ENCODE data around the gene S100PBP. TPM values are rescaled to one million over a fixed set of nuclear protein-coding genes. Genes with fewer than 3 reads are reported as not detected.

The S100PBP gene
- total RNA-seq, 2 experiments from 2014 or later, result 26.1 to 31.2 TPM

DNA sequence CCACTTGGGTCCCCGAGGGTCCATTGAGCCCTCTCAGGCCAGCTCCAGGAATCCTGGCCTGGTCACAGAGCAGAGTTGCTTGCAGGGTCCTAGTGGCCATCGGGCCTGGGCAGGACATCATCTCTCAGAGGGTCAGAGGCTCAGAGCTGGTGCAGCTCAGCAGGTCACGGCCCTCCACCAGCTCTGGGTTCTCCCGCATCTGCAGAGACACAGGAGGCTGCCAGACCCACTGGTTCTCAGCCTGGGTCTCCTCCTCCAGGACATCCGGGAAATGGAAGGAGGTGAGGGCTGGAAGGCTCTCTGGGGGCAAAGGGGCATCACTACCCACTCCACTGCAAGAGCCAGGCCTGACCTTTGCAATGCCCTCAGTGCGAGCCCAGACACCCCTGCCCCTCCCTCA, 77.2 kb downstream of the S100PBP start:
- no peaks in the 10 kb centered on the region for H3K9me3 Mint-ChIP-seq
- CTCF ChIA-PET, result interaction anchor here (1.0 to 1.6 kb wide), 2 partner anchors 8 to 493 kb away, joined by 3 read pairs; partner anchors contain the start of gene HPCA
- H3K4me3 Mint-ChIP-seq, result no peak overlapping the region
- no peaks in the 10 kb centered on the region for H3K36me3 Mint-ChIP-seq (ENCODE audit: low read depth)
- H3K27me3 Mint-ChIP-seq (ENCODE audit: low read depth), result peaks cover 40% of the 10 kb centered on the region
- H3K27ac Mint-ChIP-seq, result no peak overlapping the region
- no peak for DNase-seq
- intact Hi-C loops (cut with micrococcal nuclease), result no loop called here
- peaks cover 7% of the 10 kb centered on the region for H3K4me1 Mint-ChIP-seq (ENCODE audit: low read depth)

GRCh38 chr1:32895325-32896215, 78.1 kb downstream of the S100PBP start:
- Mint-ChIP-seq H3K4me3 (no peak overlapping the region), H3K9me3 (no peaks in the 10 kb centered on the region), H3K36me3 (ENCODE audit: low read depth) (no peaks in the 10 kb centered on the region), H3K4me1 (ENCODE audit: low read depth) (peaks cover 8% of the 10 kb centered on the region), H3K27me3 (ENCODE audit: low read depth) (peaks cover 43% of the 10 kb centered on the region), H3K27ac (no peak overlapping the region)
- CTCF ChIA-PET, result interaction anchor here (0.6 to 1.6 kb wide), 3 partner anchors 9 to 494 kb away, joined by 3 to 4 read pairs (median 3); partner anchors contain the start of gene HPCA
- intact Hi-C loops (cut with micrococcal nuclease), result no loop called here
- no peak for DNase-seq

- Mint-ChIP-seq H3K36me3 (ENCODE audit: low read depth) (no peaks in the 10 kb centered on the region), H3K4me3 (no peak overlapping the region), H3K4me1 (ENCODE audit: low read depth) (peaks cover 9% of the 10 kb centered on the region), H3K9me3 (no peaks in the 10 kb centered on the region), H3K27me3 (ENCODE audit: low read depth) (peaks cover 42% of the 10 kb centered on the region), H3K27ac (no peak overlapping the region)
- CTCF ChIA-PET, result no interaction called here
- no peak for DNase-seq
- intact Hi-C loops (cut with micrococcal nuclease), result no loop called here
Measured at GRCh38 chr1:32896451-32896850, 79.0 kb downstream of the S100PBP start.

- no peak overlapping the region for H3K4me3 Mint-ChIP-seq
- H3K36me3 Mint-ChIP-seq (ENCODE audit: low read depth), result no peaks in the 10 kb centered on the region
- peaks cover 41% of the 10 kb centered on the region for H3K27me3 Mint-ChIP-seq (ENCODE audit: low read depth)
- H3K9me3 Mint-ChIP-seq, result no peaks in the 10 kb centered on the region
- H3K27ac Mint-ChIP-seq, result no peak overlapping the region
- H3K4me1 Mint-ChIP-seq (ENCODE audit: low read depth), result peaks cover 11% of the 10 kb centered on the region
- no peak for DNase-seq
- CTCF ChIA-PET, result interaction anchor here (0.7 kb wide), 1 partner anchor 25 kb away, joined by 3 read pairs; no protein-coding TSS in a partner anchor
- intact Hi-C loops (cut with micrococcal nuclease), result no loop called here
Measured at GRCh38 chr1:32897082-32898049, 79.9 kb downstream of the S100PBP start.

DNA sequence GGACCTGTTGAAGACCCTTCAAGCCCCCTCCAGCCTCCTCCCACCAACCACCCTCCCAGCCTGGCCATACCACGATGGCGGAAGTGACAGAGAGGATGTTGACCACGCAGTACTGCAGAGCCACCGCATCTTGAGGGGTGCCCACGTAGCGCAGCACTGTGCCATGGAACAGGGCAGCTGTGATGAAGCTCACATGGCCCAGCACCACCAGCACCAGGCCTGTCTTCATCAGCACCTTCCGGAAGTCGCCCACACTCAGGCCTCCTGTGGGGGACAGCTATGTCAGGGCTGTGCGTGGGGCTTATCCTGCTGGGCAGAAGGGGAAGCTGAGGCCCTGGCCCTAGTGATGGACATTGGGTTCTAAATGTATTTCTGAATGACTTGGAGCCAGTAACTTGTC, 80.6 kb downstream of the S100PBP start:
- Mint-ChIP-seq H3K27me3 (ENCODE audit: low read depth) (peaks cover 43% of the 10 kb centered on the region), H3K4me3 (no peak overlapping the region), H3K27ac (no peak overlapping the region), H3K36me3 (ENCODE audit: low read depth) (no peaks in the 10 kb centered on the region), H3K4me1 (ENCODE audit: low read depth) (peaks cover 8% of the 10 kb centered on the region), H3K9me3 (no peaks in the 10 kb centered on the region)
- intact Hi-C loops (cut with micrococcal nuclease), result no loop called here
- no peak for DNase-seq
- CTCF ChIA-PET, result interaction anchor here (0.7 to 1.2 kb wide), 3 partner anchors 9 to 156 kb away, joined by 3 read pairs; no protein-coding TSS in a partner anchor

DNA sequence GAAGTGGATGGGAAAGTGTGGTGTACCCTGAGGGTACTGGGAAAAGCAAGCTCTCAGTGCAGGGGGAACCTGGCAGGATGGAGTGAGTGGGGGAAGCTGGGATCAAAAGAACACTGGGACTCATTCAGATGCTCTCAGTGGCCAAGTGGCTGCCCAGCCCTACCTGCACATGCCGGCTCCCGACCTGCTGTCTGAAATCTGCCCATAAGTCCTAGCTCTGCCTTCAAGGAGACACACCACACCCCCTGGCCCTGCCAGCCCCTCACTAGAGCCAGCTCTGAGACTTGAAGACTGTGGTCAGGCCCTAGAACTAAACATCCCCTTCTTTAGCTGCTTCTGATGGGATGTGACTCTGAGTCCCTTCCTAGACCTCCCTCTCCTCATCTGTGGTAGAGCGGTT, 81.5 kb downstream of the S100PBP start:
- no peaks in the 10 kb centered on the region for H3K36me3 Mint-ChIP-seq (ENCODE audit: low read depth)
- peaks cover 6% of the 10 kb centered on the region for H3K4me1 Mint-ChIP-seq (ENCODE audit: low read depth)
- no peaks in the 10 kb centered on the region for H3K9me3 Mint-ChIP-seq
- CTCF ChIA-PET, result interaction anchor here (0.6 to 1.2 kb wide), 5 partner anchors 8 to 155 kb away, joined by 3 read pairs; partner anchors contain the start of gene HPCA
- no peak overlapping the region for H3K4me3 Mint-ChIP-seq
- intact Hi-C loops (cut with micrococcal nuclease), result no loop called here
- H3K27me3 Mint-ChIP-seq (ENCODE audit: low read depth), result peaks cover 40% of the 10 kb centered on the region
- H3K27ac Mint-ChIP-seq, result no peak overlapping the region
- DNase-seq, result no peak

DNA sequence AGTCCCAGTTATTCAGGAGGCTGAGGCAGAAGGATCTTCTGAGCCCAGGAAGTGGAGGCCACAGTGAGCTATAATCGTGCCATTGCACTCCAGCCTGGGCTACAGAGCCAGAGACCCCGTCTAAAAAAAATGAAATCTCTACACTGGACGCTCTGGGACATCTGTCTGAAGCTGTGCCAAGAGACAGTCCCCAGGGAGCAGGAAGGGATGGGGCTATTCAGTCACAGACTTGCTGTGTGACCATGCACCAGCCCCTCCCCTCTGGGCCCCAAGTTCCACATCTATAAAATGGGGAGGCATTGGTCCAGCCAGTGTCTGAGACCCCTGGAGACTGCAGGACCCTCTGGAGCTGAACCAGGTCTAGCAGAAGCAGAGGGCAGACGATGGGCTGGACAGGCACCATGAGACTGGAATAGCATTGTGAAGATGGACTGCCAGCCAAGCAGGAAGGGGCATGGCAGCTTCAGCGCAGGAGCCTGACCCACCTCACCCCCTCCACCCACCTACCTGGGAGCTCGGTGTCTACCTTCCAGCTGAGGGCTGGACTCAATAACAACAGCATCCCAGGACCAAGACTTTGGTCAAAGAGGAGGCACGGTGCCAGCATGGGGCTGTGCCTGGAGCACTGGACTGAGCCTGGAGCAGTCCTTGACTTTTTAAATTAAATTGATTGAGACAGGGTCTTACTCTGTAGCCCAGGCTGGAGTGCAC, 82.3 kb downstream of the S100PBP start:
- CTCF ChIA-PET, result interaction anchor here (0.5 to 1.1 kb wide), 3 partner anchors 13 to 224 kb away, joined by 3 to 4 read pairs (median 3); partner anchors contain the start of gene HPCA
- intact Hi-C loops (cut with micrococcal nuclease), result no loop called here
- H3K27ac Mint-ChIP-seq, result no peak overlapping the region
- peaks cover 40% of the 10 kb centered on the region for H3K27me3 Mint-ChIP-seq (ENCODE audit: low read depth)
- H3K4me3 Mint-ChIP-seq, result no peak overlapping the region
- no peaks in the 10 kb centered on the region for H3K36me3 Mint-ChIP-seq (ENCODE audit: low read depth)
- no peaks in the 10 kb centered on the region for H3K9me3 Mint-ChIP-seq
- DNase-seq, result no peak
- peaks cover 6% of the 10 kb centered on the region for H3K4me1 Mint-ChIP-seq (ENCODE audit: low read depth)

GRCh38 chr1:32900371-32900955, 83.0 kb downstream of the S100PBP start:
- Mint-ChIP-seq H3K4me3 (peak overlapping the region; percentile 60), H3K27me3 (ENCODE audit: low read depth) (peaks cover 40% of the 10 kb centered on the region), H3K4me1 (ENCODE audit: low read depth) (peaks cover 6% of the 10 kb centered on the region), H3K27ac (no peak overlapping the region), H3K36me3 (ENCODE audit: low read depth) (no peaks in the 10 kb centered on the region), H3K9me3 (no peaks in the 10 kb centered on the region)
- intact Hi-C loops (cut with micrococcal nuclease), result no loop called here
- no peak for DNase-seq
- CTCF ChIA-PET, result no interaction called here

GRCh38 chr1:32900956-32901822, 83.7 kb downstream of the S100PBP start, which contains the start of gene TMEM54:
Gene TMEM54 (minus strand): TSS chr1:32901389. CDS start chr1:32901238, 151 bp downstream.
- Mint-ChIP-seq H3K27ac (no peak within 1 kb of the TSS), H3K27me3 (ENCODE audit: low read depth) (peaks cover 37% of the 10 kb centered on the region), H3K4me3 (peak within 1 kb of the TSS; percentile 67), H3K36me3 (ENCODE audit: low read depth) (no peaks in the 10 kb centered on the region), H3K4me1 (ENCODE audit: low read depth) (peaks cover 6% of the 10 kb centered on the region), H3K9me3 (no peaks in the 10 kb centered on the region)
- CTCF ChIA-PET, result interaction anchor here (0.6 to 1.1 kb wide), 2 partner anchors 9 to 170 kb away, joined by 3 read pairs; no protein-coding TSS in a partner anchor
- DNase-seq, result no peak
- intact Hi-C loops (cut with micrococcal nuclease), result no loop called here

DNA sequence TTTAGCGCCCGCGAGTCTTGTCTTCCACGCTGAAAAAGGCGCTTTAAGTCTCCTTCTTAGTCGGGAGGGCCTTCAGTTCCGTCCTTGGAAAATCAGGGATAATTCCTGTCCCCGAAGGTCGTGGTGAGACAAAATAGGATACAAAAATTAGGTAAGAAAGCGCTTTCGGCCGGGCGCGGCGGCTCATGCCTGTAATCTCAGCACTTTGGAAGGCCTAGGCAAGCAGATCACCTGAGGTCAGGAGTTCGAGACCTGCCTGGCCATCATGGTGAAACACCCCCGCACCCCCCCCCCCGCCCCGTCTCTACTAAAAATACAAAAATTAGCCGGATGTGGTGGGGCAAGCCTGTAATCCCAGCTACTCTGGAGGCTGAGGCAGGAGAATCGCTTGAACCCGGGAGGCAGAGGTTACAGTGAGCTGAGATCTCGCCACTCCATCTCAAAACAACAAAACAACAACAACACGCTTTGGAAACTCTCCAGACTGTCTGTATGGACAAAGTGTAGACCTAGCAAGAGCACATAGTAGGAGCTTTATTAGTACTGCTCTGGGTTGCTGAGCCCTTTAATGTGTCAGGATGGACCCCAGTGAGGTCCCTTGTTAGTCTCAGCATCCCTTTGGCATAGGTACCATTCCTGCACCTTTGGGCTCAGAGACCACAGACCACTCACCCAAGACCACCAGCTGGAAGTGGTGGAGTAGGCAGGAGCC, 84.5 kb downstream of the S100PBP start:
- Mint-ChIP-seq H3K4me3 (peak overlapping the region; percentile 67), H3K27me3 (ENCODE audit: low read depth) (peaks cover 32% of the 10 kb centered on the region), H3K36me3 (ENCODE audit: low read depth) (no peaks in the 10 kb centered on the region), H3K27ac (no peak overlapping the region), H3K4me1 (ENCODE audit: low read depth) (peaks cover 6% of the 10 kb centered on the region), H3K9me3 (no peaks in the 10 kb centered on the region)
- CTCF ChIA-PET, result interaction anchor here (0.6 to 1.1 kb wide), 3 partner anchors 9 to 455 kb away, joined by 3 read pairs; no protein-coding TSS in a partner anchor
- intact Hi-C loops (cut with micrococcal nuclease), result no loop called here
- DNase-seq, result no peak

Measured in activated naive CD4-positive, alpha-beta T cell treated with anti-CD3 and anti-CD28 coated beads for 36 hours (primary cell).